ENCODE data around the gene EMP1. TPM values are rescaled to one million over a fixed set of nuclear protein-coding genes. Genes with fewer than 3 reads are reported as not detected.

The EMP1 gene
- polyA plus RNA-seq, 1 donor from 2014 or later, result 0.33 TPM

DNA sequence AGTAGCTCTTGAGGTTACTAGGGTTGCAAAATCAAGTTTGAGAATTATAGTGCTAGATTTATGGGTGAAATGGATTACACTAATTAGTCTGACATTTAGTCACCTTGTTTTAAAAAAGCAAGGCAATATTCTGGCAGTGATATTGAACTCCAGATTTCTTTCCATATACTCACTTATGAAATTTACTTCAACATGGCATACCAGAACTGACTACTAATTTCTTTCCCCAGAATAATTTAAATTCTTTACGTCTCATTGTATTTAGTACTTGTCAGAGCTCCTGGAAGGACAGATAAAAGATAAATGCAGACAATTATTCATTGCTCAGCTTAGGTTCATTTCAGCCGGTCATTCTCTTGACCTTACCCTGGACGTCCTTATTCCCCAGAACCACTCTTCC lies 24.3 kb downstream of the EMP1 start:
- Histone ChIP-seq H3K4me3 (ENCODE audit: low read length) (no peak overlapping the region), H3K27me3 (ENCODE audit: insufficient read depth, low read depth, low read length) (no peaks in the 10 kb centered on the region), H3K9ac (ENCODE audit: low read length) (no peak overlapping the region), H4K20me1 (ENCODE audit: insufficient read depth) (no peaks in the 10 kb centered on the region), H3K9me3 (ENCODE audit: low read length) (no peaks in the 10 kb centered on the region), H3K9me2 (ENCODE audit: insufficient read depth, low read length) (no peaks in the 10 kb centered on the region), H3K36me3 (ENCODE audit: insufficient read depth, low read length) (no peaks in the 10 kb centered on the region), H2AFZ (ENCODE audit: low read depth, low read length) (no peak overlapping the region), H3K79me2 (replicated peaks; ENCODE audit: insufficient read depth, low read length) (no peaks in the 10 kb centered on the region), H3K27ac (ENCODE audit: low read length) (no peak overlapping the region), H3F3A (ENCODE audit: insufficient read depth, low read length, poor library complexity, severe bottlenecking) (no peaks in the 10 kb centered on the region), H3K4me2 (ENCODE audit: low read length) (no peak overlapping the region)
- no peak for TF ChIP-seq TAF1 (IDR thresholded peaks at IDR 0.05; ENCODE audit: low read depth)
- TF ChIP-seq, protein P1, sequence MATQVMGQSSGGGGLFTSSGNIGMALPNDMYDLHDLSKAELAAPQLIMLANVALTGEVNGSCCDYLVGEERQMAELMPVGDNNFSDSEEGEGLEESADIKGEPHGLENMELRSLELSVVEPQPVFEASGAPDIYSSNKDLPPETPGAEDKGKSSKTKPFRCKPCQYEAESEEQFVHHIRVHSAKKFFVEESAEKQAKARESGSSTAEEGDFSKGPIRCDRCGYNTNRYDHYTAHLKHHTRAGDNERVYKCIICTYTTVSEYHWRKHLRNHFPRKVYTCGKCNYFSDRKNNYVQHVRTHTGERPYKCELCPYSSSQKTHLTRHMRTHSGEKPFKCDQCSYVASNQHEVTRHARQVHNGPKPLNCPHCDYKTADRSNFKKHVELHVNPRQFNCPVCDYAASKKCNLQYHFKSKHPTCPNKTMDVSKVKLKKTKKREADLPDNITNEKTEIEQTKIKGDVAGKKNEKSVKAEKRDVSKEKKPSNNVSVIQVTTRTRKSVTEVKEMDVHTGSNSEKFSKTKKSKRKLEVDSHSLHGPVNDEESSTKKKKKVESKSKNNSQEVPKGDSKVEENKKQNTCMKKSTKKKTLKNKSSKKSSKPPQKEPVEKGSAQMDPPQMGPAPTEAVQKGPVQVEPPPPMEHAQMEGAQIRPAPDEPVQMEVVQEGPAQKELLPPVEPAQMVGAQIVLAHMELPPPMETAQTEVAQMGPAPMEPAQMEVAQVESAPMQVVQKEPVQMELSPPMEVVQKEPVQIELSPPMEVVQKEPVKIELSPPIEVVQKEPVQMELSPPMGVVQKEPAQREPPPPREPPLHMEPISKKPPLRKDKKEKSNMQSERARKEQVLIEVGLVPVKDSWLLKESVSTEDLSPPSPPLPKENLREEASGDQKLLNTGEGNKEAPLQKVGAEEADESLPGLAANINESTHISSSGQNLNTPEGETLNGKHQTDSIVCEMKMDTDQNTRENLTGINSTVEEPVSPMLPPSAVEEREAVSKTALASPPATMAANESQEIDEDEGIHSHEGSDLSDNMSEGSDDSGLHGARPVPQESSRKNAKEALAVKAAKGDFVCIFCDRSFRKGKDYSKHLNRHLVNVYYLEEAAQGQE (IDR thresholded peaks at IDR 0.05; ENCODE audit: borderline replicate concordance), result no peak
- TF ChIP-seq SMC3 (conservative IDR thresholded peaks at IDR 0.05; ENCODE audit: poor library complexity), result no peak
- no peak for TF ChIP-seq RAD21 (conservative IDR thresholded peaks at IDR 0.05)
- TF ChIP-seq, protein P2, sequence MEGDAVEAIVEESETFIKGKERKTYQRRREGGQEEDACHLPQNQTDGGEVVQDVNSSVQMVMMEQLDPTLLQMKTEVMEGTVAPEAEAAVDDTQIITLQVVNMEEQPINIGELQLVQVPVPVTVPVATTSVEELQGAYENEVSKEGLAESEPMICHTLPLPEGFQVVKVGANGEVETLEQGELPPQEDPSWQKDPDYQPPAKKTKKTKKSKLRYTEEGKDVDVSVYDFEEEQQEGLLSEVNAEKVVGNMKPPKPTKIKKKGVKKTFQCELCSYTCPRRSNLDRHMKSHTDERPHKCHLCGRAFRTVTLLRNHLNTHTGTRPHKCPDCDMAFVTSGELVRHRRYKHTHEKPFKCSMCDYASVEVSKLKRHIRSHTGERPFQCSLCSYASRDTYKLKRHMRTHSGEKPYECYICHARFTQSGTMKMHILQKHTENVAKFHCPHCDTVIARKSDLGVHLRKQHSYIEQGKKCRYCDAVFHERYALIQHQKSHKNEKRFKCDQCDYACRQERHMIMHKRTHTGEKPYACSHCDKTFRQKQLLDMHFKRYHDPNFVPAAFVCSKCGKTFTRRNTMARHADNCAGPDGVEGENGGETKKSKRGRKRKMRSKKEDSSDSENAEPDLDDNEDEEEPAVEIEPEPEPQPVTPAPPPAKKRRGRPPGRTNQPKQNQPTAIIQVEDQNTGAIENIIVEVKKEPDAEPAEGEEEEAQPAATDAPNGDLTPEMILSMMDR (IDR thresholded peaks at IDR 0.05; ENCODE audit: poor library complexity, severe bottlenecking), result no peak
- TF ChIP-seq EZH2 (IDR thresholded peaks at IDR 0.05; ENCODE audit: borderline replicate concordance, insufficient read depth, low read length, poor library complexity, severe bottlenecking), result no peak
- no peak for TF ChIP-seq MXI1 (conservative IDR thresholded peaks at IDR 0.05; ENCODE audit: poor library complexity, severe bottlenecking)

DNA sequence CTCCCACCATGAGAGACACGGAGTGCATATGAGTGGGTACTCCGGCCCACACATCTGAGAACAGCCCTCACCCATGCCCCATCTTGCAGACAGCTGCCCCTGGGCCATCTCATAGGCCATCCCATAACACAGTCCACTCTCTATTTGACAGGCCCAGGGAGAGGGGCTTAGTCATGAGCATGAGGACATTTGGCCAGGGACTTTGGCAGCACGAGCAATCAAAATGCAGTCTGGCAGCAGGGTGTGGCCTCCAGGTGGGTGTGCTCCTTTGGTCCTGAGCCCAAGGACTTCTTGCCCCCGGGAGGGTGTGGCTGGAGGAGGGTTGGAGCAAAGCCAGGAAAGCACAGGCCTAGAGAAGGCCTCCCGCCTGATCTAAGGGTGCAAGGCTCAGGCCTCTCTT lies 25.6 kb downstream of the EMP1 start:
- H3K79me2 ChIP-seq (replicated peaks; ENCODE audit: insufficient read depth, low read length), result no peaks in the 10 kb centered on the region
- no peaks in the 10 kb centered on the region for H3K9me3 ChIP-seq (ENCODE audit: low read length)
- no peaks in the 10 kb centered on the region for H3F3A ChIP-seq (ENCODE audit: insufficient read depth, low read length, poor library complexity, severe bottlenecking)
- H4K20me1 ChIP-seq (ENCODE audit: insufficient read depth), result no peaks in the 10 kb centered on the region
- no peak for TF ChIP-seq RAD21 (conservative IDR thresholded peaks at IDR 0.05)
- TF ChIP-seq, protein P1 (IDR thresholded peaks at IDR 0.05; ENCODE audit: borderline replicate concordance), result no peak
- TF ChIP-seq EZH2 (IDR thresholded peaks at IDR 0.05; ENCODE audit: borderline replicate concordance, insufficient read depth, low read length, poor library complexity, severe bottlenecking), result no peak
- TF ChIP-seq MXI1 (conservative IDR thresholded peaks at IDR 0.05; ENCODE audit: poor library complexity, severe bottlenecking), result no peak
- TF ChIP-seq SMC3 (conservative IDR thresholded peaks at IDR 0.05; ENCODE audit: poor library complexity), result no peak
- no peak for TF ChIP-seq POLR2AphosphoS5 (IDR thresholded peaks at IDR 0.05)
- no peak for TF ChIP-seq EP300 (conservative IDR thresholded peaks at IDR 0.05; ENCODE audit: poor library complexity, severe bottlenecking)
- no peak for TF ChIP-seq TAF1 (IDR thresholded peaks at IDR 0.05; ENCODE audit: low read depth)
- TF ChIP-seq, protein P2 (IDR thresholded peaks at IDR 0.05; ENCODE audit: poor library complexity, severe bottlenecking), result no peak
- H3K9me2 ChIP-seq (ENCODE audit: insufficient read depth, low read length), result no peaks in the 10 kb centered on the region
- H3K9ac ChIP-seq (ENCODE audit: low read length), result no peak overlapping the region
- no peak overlapping the region for H2AFZ ChIP-seq (ENCODE audit: low read depth, low read length)
- H3K4me3 ChIP-seq (ENCODE audit: low read length), result no peak overlapping the region
- no peaks in the 10 kb centered on the region for H3K27me3 ChIP-seq (ENCODE audit: insufficient read depth, low read depth, low read length)
- H3K27ac ChIP-seq (ENCODE audit: low read length), result no peak overlapping the region
- H3K36me3 ChIP-seq (ENCODE audit: insufficient read depth, low read length), result no peaks in the 10 kb centered on the region
- no peak overlapping the region for H3K4me2 ChIP-seq (ENCODE audit: low read length)
